Erythroblast (primary cell): ENCODE measurements around the gene SH3BGRL2.

Experiments used
- GATA1 ChIP-seq: IDR thresholded peaks from 2 replicates; pipeline ENCODE4 v1.6.1; 2011; ENCODE audit warnings: low read depth, mild to moderate bottlenecking, control low read depth, low read length, moderate library complexity
- POLR2A ChIP-seq: IDR thresholded peaks from 2 replicates; pipeline ENCODE4 v1.6.1; 2011; ENCODE audit warnings: mild to moderate bottlenecking, low read length

- TF ChIP-seq POLR2A (no peak), GATA1 (no peak)
These were observed 26.1 kb upstream of the SH3BGRL2 start for GRCh38 chr6:79605061-79605460.
